ENCODE data around the gene ANKRD50.

ANKRD50 gene, protein sequence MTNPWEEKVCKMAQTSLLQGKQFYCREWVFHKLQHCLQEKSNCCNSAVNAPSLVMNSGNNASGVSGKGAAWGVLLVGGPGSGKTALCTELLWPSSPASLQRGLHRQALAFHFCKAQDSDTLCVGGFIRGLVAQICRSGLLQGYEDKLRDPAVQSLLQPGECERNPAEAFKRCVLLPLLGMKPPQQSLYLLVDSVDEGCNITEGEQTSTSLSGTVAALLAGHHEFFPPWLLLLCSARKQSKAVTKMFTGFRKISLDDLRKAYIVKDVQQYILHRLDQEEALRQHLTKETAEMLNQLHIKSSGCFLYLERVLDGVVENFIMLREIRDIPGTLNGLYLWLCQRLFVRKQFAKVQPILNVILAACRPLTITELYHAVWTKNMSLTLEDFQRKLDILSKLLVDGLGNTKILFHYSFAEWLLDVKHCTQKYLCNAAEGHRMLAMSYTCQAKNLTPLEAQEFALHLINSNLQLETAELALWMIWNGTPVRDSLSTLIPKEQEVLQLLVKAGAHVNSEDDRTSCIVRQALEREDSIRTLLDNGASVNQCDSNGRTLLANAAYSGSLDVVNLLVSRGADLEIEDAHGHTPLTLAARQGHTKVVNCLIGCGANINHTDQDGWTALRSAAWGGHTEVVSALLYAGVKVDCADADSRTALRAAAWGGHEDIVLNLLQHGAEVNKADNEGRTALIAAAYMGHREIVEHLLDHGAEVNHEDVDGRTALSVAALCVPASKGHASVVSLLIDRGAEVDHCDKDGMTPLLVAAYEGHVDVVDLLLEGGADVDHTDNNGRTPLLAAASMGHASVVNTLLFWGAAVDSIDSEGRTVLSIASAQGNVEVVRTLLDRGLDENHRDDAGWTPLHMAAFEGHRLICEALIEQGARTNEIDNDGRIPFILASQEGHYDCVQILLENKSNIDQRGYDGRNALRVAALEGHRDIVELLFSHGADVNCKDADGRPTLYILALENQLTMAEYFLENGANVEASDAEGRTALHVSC (N-terminal part only)

DNA sequence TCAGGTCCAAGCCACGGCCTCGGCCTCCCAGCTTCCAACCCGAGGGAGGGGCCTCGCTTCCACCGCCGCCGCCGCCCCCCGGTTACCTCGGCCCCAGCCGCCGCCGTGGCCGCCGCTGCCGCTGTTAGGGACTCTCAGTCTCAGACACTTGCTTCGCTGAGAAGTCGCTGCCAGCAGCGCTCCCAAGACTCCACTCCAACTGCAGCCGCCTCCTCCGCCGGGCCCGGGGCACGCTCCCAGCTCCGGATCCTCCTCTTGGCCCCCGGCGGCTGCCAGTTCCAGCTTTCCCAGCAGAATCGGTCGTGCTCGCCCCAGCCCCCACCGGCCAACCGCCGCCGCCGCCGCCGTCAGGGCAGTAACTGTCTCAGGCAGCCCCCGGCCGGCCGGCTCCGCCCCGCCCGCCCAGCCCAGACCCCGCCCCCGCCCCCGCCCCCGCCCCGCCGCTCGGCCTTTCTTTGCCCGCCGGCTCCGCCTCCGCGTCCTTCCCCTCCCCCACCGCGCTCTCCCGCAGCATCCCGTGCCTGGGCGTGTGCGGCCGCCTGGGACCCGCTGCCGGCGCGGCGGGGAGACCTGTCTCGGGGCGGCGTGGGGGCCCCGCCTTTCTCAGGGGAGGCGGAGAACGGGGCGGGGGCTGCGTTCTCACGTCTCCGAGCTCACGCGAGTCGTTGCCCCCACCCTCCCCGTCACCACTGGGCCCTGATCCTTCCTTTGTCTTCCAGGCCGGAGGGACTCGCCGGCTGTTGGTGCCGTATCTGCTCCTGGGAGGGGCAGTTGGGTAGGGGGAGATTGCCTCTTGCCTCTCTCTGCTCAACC, at the start of gene ANKRD50:
Gene ANKRD50 (minus strand): TSS at position 361 of the 813 bp plus-strand sequence. CDS start 2,221 bp downstream, outside the sequence.
- DNase-seq (ENCODE audit: low read depth), result peak; percentile 95

DNA sequence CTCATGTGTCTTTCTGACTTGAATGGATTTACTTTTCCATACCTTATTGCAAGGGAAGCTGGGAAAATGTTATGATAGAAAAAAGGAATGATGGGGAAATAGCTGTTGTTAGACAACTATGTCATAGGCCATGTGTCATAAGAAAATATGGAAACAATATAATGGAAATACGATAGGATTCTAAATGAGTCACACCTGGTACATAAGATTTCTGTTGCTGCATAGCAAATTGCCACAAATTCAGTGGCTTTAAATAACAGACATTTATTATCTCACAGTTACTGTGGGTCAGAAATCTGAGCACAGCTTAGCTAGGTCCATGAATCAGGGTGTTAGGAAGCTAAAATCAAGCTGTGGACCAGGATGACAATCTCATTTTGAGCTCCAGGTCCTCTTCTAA, 44.6 kb upstream of the ANKRD50 start:
- DNase-seq (ENCODE audit: low read depth), result peak; percentile 7

DNA sequence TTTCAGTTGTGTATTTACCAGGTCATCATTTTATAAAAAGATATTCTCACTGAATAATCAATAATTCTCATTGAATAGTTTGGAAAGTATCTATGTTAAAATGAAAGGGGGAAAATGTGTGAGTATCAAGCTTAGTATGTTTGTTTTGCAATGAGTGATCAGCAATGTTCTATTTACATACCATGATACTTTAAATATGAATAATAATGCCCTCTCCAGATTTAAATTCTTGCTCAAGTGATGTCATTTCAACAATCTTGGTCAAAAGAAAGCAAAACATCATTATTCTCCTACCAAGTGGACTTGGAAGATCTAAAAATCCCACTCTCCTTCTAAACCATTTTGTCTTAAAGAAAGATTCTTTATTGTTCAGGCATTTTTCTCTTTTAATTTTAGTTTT, 42.1 kb upstream of the ANKRD50 start:
- peak; percentile 6 for DNase-seq (ENCODE audit: low read depth)

DNA sequence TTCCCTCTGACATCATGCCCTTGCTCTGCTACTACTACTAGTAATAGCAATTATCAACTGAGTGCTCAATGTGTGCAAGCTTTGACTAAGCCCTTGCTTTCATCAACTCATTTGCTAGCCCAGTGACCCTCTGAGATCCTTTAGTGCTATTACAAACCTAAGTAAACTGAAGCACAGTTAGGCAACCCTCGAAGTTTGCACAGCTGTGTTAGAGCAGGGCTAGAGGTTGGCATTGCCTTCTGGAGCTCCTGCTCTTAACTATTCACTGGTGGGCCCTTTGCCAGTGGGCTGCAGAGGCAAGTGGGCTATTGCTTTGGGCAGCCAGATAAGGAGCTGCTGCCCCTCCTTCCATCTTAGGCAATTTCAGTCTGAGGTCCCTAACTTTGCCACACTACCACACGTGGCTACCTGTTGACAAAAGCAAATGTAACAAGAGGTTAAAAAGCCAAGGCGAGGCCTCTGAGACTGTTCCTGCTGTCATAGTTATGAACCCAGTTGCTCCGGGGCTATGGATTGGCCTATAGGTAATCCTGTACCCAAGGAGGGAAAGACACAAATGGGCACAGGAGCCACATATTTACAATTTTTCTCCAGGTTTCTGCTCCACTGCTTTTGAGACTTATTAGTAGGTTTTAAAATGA, 41.5 kb upstream of the ANKRD50 start:
- no peak for DNase-seq (ENCODE audit: low read depth)

DNA sequence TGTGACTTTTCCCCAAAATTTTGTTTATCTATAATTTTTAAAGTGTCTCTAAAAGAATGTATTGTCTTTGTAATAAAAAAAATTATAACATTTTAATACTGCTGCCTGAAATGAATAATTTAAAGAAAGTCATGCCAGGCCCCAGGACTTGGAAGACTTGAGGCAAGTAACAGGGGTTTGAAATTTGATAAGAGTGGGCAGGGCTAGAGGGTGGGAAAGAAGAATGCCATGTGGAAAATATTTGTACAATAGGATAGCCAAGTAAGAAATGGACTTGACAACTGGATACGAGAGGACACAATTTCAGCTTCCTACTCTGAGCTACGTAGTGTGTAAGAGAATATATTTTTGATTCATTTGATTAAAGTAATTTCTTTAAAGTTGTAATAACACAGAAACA, 36.9 kb upstream of the ANKRD50 start:
- DNase-seq (ENCODE audit: low read depth), result no peak

DNA sequence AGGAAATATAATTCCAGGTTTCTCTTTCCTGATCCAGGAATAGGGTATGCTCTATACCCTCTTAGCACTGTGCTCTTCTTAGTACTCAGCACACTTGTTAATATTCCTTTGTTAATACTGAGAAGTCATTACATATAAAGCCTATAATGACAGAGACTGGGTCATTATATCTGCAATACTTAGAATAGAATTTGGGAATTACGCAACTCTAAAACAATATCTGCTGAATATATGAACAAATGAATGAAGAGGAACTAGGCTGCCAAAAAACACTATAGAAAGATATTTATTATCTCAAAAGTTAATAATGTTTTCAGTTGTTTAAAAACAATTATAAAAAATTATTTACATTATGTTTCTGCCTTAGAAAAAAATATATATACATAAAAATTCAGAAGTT, 36.4 kb upstream of the ANKRD50 start:
- DNase-seq (ENCODE audit: low read depth), result no peak

DNA sequence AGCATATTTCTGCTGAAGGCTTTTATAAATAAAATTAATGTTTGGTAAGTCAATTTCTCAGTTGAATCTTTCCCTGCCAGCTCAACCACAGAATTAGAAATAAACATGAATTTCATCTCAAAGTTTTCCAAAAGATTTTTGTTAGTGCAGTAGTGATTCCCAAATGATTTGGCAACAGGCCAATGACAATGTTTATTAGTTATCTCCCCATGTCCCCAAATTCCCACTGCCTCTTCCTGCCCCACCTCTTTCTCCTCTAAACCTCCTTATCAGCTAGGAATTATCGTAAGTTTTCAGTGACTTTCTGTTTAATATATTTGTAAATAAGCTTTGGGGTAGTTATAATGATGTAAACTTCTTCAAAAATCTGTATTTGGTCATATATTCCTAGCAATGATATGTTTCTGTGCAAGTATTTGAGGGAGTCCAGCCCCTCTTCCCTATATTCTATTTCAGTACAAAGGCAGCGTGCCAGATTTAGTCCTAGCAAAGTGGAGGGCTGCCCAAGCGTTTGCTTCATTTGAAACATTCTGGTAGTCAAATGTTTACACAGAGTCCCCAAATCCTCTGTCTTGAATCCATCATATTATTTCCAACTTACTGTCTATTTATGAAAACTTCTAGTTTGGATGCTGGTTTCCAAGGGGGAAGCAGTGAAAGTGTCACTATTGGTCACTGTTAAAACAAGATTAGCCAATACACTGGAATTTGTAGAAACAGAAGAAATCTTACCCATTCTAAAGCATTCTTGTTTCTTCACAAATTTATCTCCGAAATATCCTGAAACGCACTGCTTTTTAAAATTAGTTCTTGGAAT, 33.7 kb upstream of the ANKRD50 start:
- no peak for DNase-seq (ENCODE audit: low read depth)

DNA sequence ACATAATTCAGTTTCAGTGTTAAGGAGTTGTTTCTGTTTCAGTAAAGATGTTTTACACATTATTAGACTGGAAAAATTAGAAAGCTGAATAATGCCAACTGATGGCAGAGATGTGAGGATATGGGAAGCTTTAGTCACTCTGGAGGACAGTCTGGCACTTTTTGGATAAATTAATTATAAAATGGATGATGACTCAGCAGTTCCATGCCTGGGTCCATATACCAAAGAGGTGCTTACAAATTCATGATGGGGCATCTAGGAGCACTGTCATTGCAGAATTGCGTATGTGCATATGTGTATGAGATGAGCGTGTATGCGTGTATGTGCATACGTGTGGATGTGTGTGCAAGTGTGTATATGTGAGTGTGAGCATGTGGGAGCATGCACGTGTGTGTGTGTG, 31.2 kb upstream of the ANKRD50 start:
- no peak for DNase-seq (ENCODE audit: low read depth)

DNA sequence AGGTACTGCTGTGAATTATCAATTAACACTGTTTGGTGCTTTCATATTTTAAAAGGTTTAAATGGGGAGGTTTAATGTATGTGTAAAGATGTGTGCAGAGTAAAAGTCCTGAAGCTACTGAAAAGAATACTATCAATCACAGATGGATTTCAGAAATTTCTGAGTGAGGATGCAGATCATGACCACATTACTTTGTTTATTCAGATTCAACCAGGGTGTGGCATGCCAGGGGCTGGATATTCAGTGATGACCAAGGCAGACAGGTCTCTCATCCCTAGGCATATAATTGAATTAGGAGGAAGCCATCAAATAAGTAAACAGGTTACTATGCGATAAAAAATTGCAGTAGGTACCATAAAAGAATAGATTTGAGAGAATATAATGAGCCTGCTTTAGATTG, 28.0 kb upstream of the ANKRD50 start:
- no peak for DNase-seq (ENCODE audit: low read depth)

DNA sequence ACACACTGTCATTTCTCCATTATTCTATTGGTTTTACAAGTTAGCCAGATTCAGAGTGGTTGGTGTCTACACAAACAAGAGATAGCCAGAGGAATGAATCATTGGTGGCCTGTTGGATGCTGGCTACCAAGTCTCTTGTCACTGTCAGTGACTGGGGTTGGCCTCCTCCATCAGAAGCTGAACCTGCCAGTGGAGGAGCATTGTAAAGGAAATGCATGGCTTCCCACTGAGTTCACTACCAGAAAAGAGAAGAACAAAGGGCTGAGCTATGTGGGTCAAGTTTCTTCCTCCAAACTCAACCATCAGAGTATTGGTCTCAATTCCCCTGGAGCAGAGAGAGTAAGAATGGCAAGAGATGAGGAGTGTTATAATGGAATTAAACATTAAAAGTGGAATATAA, 26.5 kb upstream of the ANKRD50 start:
- no peak for DNase-seq (ENCODE audit: low read depth)

DNA sequence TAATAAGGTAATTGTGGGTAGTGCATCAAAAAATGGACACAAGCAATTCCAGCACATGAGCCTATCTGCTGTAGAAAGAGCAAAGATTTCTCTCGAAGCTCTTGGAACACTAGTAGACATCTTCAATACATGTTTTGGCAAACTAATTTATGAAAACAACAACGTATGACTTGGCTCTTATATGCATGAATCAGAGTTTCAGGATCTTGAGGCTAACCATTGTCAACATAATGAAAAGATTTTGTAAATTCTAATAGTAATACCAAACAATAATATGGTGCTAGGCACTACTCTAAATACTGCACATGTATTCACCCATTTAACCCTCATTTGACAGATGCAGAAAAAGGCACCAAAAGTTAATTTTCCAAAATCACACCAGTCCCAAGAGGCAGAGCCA, 25.1 kb upstream of the ANKRD50 start:
- DNase-seq (ENCODE audit: low read depth), result no peak

DNA sequence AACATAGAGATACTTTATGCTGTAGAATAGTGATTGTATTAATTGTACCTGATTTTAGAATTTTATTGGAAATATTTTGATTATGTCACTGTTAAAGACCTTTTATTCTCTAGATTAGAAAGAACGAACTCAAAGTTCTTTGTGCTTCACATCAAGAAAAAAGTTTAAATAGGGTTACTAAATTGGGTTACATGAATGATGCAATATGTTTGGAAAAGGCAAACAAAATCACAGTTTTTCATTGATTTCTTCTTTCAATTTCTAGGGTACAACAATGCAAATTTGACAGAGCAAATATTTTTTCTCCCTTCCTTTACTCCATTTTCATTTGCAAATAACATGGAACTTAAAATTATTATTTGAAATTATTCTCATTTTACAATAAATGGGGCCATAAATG, 24.0 kb upstream of the ANKRD50 start:
- no peak for DNase-seq (ENCODE audit: low read depth)

DNA sequence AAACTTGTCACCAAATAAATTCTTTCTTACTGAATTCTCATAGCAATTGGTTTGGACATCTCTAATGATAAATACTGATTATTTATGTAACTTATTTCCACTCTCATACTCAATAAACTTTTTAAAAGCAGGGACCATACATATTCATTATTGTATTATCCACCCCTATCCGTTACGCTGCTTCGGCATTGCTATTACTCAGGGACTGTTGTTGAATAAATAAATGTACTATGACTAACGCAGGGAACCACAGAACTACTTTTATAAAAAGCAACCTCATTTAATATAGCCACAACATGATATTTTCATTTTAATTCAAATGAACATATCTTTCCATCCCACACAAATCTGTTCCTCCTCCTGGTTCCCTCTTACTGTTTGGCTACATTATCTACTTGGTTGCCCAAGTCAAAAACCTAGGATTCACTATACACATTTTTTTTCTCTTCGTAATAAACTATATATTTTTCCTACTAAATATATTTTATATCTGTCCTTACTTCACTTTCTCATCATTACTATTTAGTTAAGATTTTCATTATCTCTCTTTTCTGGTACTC, 14.9 kb upstream of the ANKRD50 start:
- no peak for DNase-seq (ENCODE audit: low read depth)

DNA sequence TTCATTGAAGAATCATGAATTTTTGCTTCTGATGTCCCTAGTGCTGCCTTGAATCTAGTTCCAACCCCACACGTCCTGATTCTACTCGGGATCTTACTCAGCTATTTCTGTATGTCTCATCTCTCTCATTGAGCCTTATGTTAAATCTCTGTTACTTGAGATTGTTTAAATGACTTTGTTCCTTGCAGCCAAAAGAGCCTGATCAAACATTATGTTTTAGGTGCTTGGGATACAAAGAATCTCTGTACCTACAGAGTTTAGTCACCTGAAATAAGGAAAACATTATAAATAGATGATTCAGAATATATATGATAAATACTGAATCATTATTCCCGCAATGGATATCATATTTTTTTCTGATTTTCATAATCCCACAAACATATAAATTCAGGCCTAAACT, 13.7 kb upstream of the ANKRD50 start:
- DNase-seq (ENCODE audit: low read depth), result no peak

DNA sequence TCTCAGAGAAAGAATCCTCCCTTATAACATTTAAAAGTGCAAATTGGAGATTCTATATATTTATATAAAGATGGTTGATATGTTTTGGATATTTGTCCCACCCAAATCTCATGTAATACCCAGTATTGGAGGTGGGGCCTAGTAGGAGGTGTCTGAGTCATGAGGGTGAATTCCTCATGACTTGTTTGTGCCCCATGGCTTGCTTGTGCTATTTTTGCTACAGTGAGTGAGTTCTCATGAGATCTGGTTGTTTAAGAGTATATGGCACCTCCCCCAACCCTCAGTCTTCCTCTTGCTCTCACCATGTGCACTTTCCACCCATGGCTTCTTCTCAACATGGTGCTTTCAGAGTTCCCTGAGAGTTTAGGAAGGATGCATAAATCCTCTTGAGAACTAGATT, 9.5 kb upstream of the ANKRD50 start:
- peak; percentile 52 for DNase-seq (ENCODE audit: low read depth)

DNA sequence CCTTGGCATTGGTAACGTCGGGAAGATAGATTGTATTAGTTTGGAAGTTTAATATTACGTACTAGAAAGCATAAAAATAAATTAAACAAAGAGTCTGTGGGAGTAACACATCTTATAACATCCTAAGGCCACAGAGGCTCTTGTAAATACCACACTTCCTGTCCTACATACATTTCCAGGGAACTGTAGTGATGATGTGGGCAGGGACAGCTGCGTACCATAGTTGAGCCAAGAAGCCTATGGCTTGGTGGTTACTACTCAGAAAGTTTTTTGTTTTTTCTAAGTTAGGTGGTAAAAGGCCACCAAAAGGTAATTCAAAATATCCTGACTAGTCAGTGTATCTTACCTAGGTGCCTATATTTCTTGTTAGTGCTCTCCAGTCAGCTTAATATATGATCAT, 4.6 kb upstream of the ANKRD50 start:
- no peak for DNase-seq (ENCODE audit: low read depth)

DNA sequence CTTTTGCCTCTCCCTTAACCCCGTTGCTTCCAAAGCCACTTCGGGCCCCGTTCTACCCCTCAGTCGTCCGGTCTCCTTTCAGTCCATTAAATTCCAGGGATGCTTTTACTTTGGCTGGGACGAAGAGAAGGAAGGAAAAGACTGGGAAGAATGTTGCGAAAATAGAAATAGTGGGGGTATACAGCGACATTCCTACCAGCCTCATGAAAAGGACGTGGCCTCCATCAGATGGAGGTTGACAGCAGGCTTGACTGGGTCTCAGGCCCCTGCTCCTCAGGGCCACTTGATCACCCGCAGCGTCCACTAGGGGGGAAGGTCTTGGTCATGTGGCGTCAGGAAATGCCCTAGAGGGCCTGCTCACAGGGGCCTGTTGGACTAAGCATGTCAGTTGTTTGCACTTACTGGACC, 657 bp upstream of the ANKRD50 start:
- peak; percentile 86 for DNase-seq (ENCODE audit: low read depth)

DNA sequence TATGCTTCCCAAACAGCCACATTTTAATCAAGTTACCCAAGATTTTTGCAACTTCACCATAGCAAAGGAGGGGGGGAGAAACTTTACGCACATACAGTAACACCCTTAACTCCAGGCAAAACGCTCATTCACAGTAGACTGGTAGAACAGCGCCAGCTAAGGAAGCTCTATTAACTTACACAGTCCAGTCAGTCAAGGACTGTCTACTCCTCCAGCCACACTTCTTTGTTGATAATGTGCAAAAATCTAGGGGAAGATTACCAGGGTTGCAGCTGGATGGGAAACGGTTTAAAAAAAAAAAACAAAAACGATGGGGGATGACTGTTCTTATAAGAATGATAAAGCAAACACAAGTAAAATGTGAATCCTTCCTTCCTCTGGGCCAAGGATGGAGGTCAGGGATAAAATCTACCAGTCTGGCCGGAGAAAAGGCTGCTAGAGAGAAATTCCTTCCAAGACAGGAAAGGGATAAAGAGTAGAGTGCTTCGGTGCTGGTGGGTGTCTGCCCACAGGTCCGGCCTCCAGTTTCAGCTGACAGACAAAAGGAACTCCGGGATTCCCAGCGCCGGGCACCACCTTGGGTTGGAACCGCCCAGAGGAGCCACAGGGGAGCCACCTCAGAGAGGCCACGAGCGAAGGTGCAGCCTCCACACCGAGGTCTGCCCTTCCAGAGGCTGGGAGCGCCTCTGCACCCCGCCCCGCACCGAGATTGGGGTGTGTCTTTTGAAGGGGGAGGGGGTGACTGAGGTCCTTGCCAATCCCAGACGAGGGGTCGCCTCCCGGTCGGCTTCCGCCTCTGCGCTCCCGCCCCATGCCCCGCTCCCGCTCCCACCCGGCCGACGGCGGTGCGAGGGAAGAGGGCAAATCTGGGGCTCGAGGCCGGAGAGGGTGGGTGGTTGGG, 811 bp downstream of the ANKRD50 start:
- DNase-seq (ENCODE audit: low read depth), result peak; percentile 76

DNA sequence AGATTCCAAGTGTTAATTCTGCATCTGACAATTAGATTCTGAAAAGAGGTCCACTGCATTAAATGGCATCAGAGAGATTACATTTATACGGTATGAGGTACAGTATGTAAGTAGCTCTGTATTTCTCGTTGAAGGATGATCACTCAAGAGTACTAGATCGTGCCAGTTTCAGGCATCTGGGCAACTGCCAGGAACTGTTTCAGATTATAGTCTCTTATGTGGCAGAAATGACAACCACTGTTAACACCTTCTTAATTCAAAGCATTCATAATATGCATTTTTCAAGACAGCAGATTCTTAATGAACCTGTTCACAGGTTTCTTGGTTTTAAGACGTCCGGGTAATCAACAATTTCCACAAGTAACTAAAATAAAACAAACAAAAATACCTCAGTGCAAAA, 1.6 kb downstream of the ANKRD50 start:
- peak; percentile 35 for DNase-seq (ENCODE audit: low read depth)

Measured in EH (cell line).